GM12878 (cell line): ENCODE results near the gene TDRKH. TPM values are rescaled to one million over a fixed set of nuclear protein-coding genes. Genes with fewer than 3 reads are reported as not detected.

Experiments used
- ATAC-seq: fragments of 200-7000 bp; cut with Tn5 transposase; 3 replicates; pipeline ENCODE4 v1.9.1; 2020; ENCODE audit warnings: mild to moderate bottlenecking, moderate library complexity
- BruUV-seq: library from RNA; stranded (reverse); fragments of 400-500 nt; replicated peaks from 2 replicates; lab custom pipeline; 2021; lab: Mats Ljungman, UMichigan
- CTCF ChIA-PET: fragments of 300-600 bp; sonication (Branson Sonifier 250); formaldehyde crosslinking; extraction: SDS; loops from one replicate; lab custom pipeline; 2021; ENCODE audit warnings: inconsistent platforms; lab: Yijun Ruan, JAX
- POLR2A ChIA-PET: fragments of 350-600 bp; formaldehyde crosslinking; extraction: SDS; loops from one replicate; lab custom pipeline; 2021; ENCODE audit warnings: inconsistent platforms; lab: Charles Lee
- RAD21 ChIA-PET: fragments of 300-600 bp; sonication (Branson Sonifier 250); formaldehyde crosslinking; loops from one replicate; lab custom pipeline; 2023; ENCODE audit warnings: antibody characterized with exemption; ENCODE audit not compliant: unreplicated experiment; lab: Charles Lee
- SMC1A ChIA-PET: fragments of 300-600 bp; sonication (Branson Sonifier 250); formaldehyde crosslinking; loops from one replicate; lab custom pipeline; 2023; ENCODE audit not compliant: unreplicated experiment, uncharacterized antibody; lab: Charles Lee
- DNase-seq: peaks from one replicate; pipeline ENCODE4 v3.0.0-alpha.2; 2011; ENCODE audit warnings: low read depth, low spot score
- FAIRE-seq: peaks from 3 replicates; lab custom pipeline; 2011; peaks lifted over from hg19 to GRCh38; lab: Jason Lieb, UNC
- H2AFZ ChIP-seq: 2 replicates; pipeline ENCODE4 v1.6.0; 2011; ENCODE audit warnings: low read depth, low read length, control low read depth; ENCODE audit not compliant: control insufficient read depth
- H3K27ac ChIP-seq: 2 replicates; pipeline ENCODE4 v1.5.1; 2011; ENCODE audit warnings: control low read depth; ENCODE audit not compliant: control insufficient read depth, insufficient read depth
- H3K27me3 ChIP-seq, 2 experiments: replicated peaks in 1 of 2; 2 replicates each; pipeline versions ENCODE4 v1.6.0 to v1.6.1; 2011; ENCODE audit warnings: low read length in 1 of 2; ENCODE audit not compliant: control insufficient read depth in 2 of 2, insufficient read depth in 2 of 2
- H3K36me3 ChIP-seq, 2 experiments: 2 replicates each; pipeline ENCODE4 v1.5.1; 2011; ENCODE audit warnings: low read length in 1 of 2; ENCODE audit not compliant: control insufficient read depth in 2 of 2, insufficient read depth in 2 of 2
- H3K4me1 ChIP-seq: 2 replicates; pipeline ENCODE4 v1.6.1; 2011; ENCODE audit warnings: mild to moderate bottlenecking, low read length, moderate library complexity, mixed read lengths; ENCODE audit not compliant: control insufficient read depth, insufficient read depth
- H3K4me2 ChIP-seq: 2 replicates; pipeline ENCODE4 v1.6.0; 2011; ENCODE audit warnings: control low read depth; ENCODE audit not compliant: control insufficient read depth, insufficient read depth
- H3K4me3 ChIP-seq: fragments of 200-600 bp; sonication (generic); 2 replicates; pipeline ENCODE4 v1.5.1; 2016
- H3K79me2 ChIP-seq: 2 replicates; pipeline ENCODE4 v1.6.0; 2011; ENCODE audit warnings: low read length; ENCODE audit not compliant: control insufficient read depth, insufficient read depth
- H3K9ac ChIP-seq: 2 replicates; pipeline ENCODE4 v1.8.0; 2011; ENCODE audit warnings: low read length, control low read depth, mixed read lengths; ENCODE audit not compliant: control insufficient read depth, insufficient read depth
- H3K9me3 ChIP-seq: replicated peaks from 3 replicates; pipeline ENCODE4 v1.5.1; 2011; ENCODE audit warnings: mild to moderate bottlenecking, low read length; ENCODE audit not compliant: control insufficient read depth, insufficient read depth
- H4K20me1 ChIP-seq: 2 replicates; pipeline ENCODE4 v1.6.0; 2011; ENCODE audit not compliant: control insufficient read depth, insufficient read depth
- ASH2L ChIP-seq: fragments of 300-600, 200-600 bp; sonication (generic); IDR thresholded peaks from 2 replicates; pipeline ENCODE4 v1.6.1; 2017; ENCODE audit warnings: low read depth, mild to moderate bottlenecking, borderline replicate concordance
- BHLHE40 ChIP-seq, 2 experiments: fragments of 450-650 bp in 1 of 2; IDR thresholded peaks; 2 replicates each; pipeline ENCODE4 v1.6.1; 2011 to 2017; ENCODE audit warnings: low read depth in 2 of 2, borderline replicate concordance in 1 of 2, improper control_type of control experiment in 1 of 2, low read length in 1 of 2, mild to moderate bottlenecking in 1 of 2
- KLF5 ChIP-seq: fragments of 450-650 bp; IDR thresholded peaks from 2 replicates; pipeline ENCODE4 v1.6.1; 2014; ENCODE audit warnings: mild to moderate bottlenecking; ENCODE audit not compliant: partially characterized antibody
- POLR2A ChIP-seq: IDR thresholded peaks from 2 replicates; pipeline ENCODE4 v1.6.1; 2011; ENCODE audit warnings: low read depth, mild to moderate bottlenecking, low read length
- RB1 ChIP-seq: fragments of 450-650 bp; formaldehyde crosslinking; IDR thresholded peaks from 2 replicates; pipeline ENCODE4 v1.6.1; 2017; ENCODE audit warnings: mild to moderate bottlenecking, borderline replicate concordance
- RFX5 ChIP-seq: IDR thresholded peaks from 2 replicates; pipeline ENCODE4 v1.6.1; 2011; ENCODE audit warnings: low read depth, low read length, improper control_type of control experiment
- SPI1 ChIP-seq: IDR thresholded peaks from 2 replicates; pipeline ENCODE4 v1.6.1; 2011; ENCODE audit warnings: low read depth, mild to moderate bottlenecking, low read length, moderate library complexity, borderline replicate concordance; ENCODE audit not compliant: insufficient read depth
- SREBF1 ChIP-seq: IDR thresholded peaks from 2 replicates; pipeline ENCODE4 v1.6.1; 2012; ENCODE audit warnings: mild to moderate bottlenecking, low read length
- TBL1XR1 ChIP-seq: IDR thresholded peaks from 2 replicates; pipeline ENCODE4 v1.6.1; 2012; ENCODE audit warnings: low read depth, low read length, improper control_type of control experiment
- ZBED1 ChIP-seq: IDR thresholded peaks from 2 replicates; pipeline ENCODE4 v1.6.1; 2016; ENCODE audit warnings: borderline replicate concordance
- WGBS: methylation state at CpG from one replicate; pipeline ENCODE4 v1.1.6; 2016; ENCODE audit warnings: low lambda C conversion rate; ENCODE audit not compliant: insufficient replicate concordance, insufficient coverage; ENCODE audit errors: missing lambda C conversion rate; 5-methylcytosine and 5-hydroxymethylcytosine counted together
- in situ Hi-C: fragments of 300-500 bp; cut with MboI; formaldehyde crosslinking; loops from 9 replicates; pipeline ENCODE4 v1.14.3; 2018; ENCODE audit warnings: mixed read lengths
- intact Hi-C: fragments of 100-400 bp; cut with micrococcal nuclease; formaldehyde crosslinking; loops from one replicate; pipeline ENCODE4 v1.14.2; 2022; ENCODE audit not compliant: unreplicated experiment
- polyA plus RNA-seq, 11 experiments: library from polyadenylated mRNA; depleted of rRNA in 4 of 11; unstranded in 6 of 11; stranded (reverse) in 5 of 11; fragments of >200 nt; fragmentation: Nextera tagmentation in 4 of 11; fragmentation: Illumina TruSeq in 1 of 11; extraction: Ambion mirVana in 4 of 11; extraction: Trizol in 1 of 11; gene quantifications; 1 replicate in 1 of 11; 2 replicates in 10 of 11; pipeline versions ENCODE4 v1.2.1 to v1.2.3, GENCODE V29; 2011 to 2016; ENCODE audit warnings: inconsistent platforms in 2 of 11, missing spikeins in 2 of 11, low read depth in 1 of 11
- total RNA-seq, 4 experiments: library from RNA; depleted of rRNA in 3 of 4; stranded (reverse); fragments of >200 nt in 3 of 4; fragmentation: Illumina TruSeq in 1 of 4; extraction: Trizol in 1 of 4; gene quantifications; 2 replicates each; pipeline versions ENCODE4 v1.2.1 to v1.2.3, GENCODE V29; 2013 to 2021
- TF ChIP-seq, protein P1 (sequence below): fragments of 450-650 bp; IDR thresholded peaks from 2 replicates; pipeline ENCODE4 v1.6.1; 2017; ENCODE audit warnings: mild to moderate bottlenecking, moderate library complexity
- TF ChIP-seq, protein P2 (sequence below): IDR thresholded peaks from 2 replicates; pipeline ENCODE4 v1.6.1; 2011; ENCODE audit warnings: low read depth, mild to moderate bottlenecking, low read length, moderate library complexity, borderline replicate concordance; ENCODE audit errors: extremely low read depth

The TDRKH gene
- total and polyA plus RNA-seq, 10 of the 15 experiments (the other 5 are each of a cell fraction or from before 2014, with no cell fraction given): 1.3 to 8.4 (median 2.9) TPM

GRCh38 chr1:151817353-151817730 is 27.0 kb upstream of the TDRKH start:
- 31% methylated on average over 7 of the region's 7 CpGs for WGBS
- in situ Hi-C loops: no loop called here
- FAIRE-seq: no peak
- no peak for DNase-seq
- no peak overlapping the region for H3K4me2 ChIP-seq
- H3K27ac ChIP-seq: no peak overlapping the region
- ChIA-PET CTCF (interaction anchor here (1.5 kb wide), 1 partner anchor 19 kb away, joined by 3 read pairs; no protein-coding TSS in a partner anchor), RAD21 (no interaction called here), POLR2A (no interaction called here), SMC1A (interaction anchor here (2.0 kb wide), 1 partner anchor 10 kb away, joined by 7 read pairs; no protein-coding TSS in a partner anchor)
- intact Hi-C loops: no loop called here
- no peaks in the 10 kb centered on the region for H4K20me1 ChIP-seq
- no peak overlapping the region for H2AFZ ChIP-seq
- no TSS peak for BruUV-seq
- no peaks in the 10 kb centered on the region for H3K79me2 ChIP-seq
- H3K36me3 ChIP-seq: no peaks in the 10 kb centered on the region
- peaks cover 2% of the 10 kb centered on the region for H3K4me1 ChIP-seq
- H3K4me3 ChIP-seq: no peak overlapping the region
- no peak overlapping the region for H3K9ac ChIP-seq
- H3K27me3 ChIP-seq: peaks cover 0 to 3% of the 10 kb centered on the region in 2 experiments; a peak in 2 of 4 replicates
- ATAC-seq: no peak; the same call in 2 of the 3 replicates
- TF ChIP-seq SPI1 (peak; percentile 26; the same call in 1 of the 2 replicates), SREBF1 (no peak)
- H3K9me3 ChIP-seq: no peaks in the 10 kb centered on the region

- CTCF ChIA-PET: no interaction called here
- Histone ChIP-seq H3K27ac (no peak overlapping the region), H3K36me3 (no peaks in the 10 kb centered on the region), H3K79me2 (no peaks in the 10 kb centered on the region), H3K4me2 (no peak overlapping the region), H3K27me3 (peaks cover 0 to 3% of the 10 kb centered on the region in 2 experiments; a peak in 2 of 4 replicates), H3K9me3 (no peaks in the 10 kb centered on the region), H3K9ac (no peak overlapping the region), H4K20me1 (no peaks in the 10 kb centered on the region), H3K4me3 (no peak overlapping the region), H2AFZ (no peak overlapping the region), H3K4me1 (no peaks in the 10 kb centered on the region; the same call in 1 of the 2 replicates)
- 66% methylated on average over 26 of the region's 26 CpGs for WGBS
- ATAC-seq (no peak), FAIRE-seq (no peak), DNase-seq (no peak)
- in situ Hi-C loops (no loop called here), intact Hi-C loops (no loop called here)
- SMC1A ChIA-PET: interaction anchor here (2.0 kb wide), 1 partner anchor 11 kb away, joined by 7 read pairs; no protein-coding TSS in a partner anchor
- RAD21 ChIA-PET: no interaction called here
- POLR2A ChIA-PET: no interaction called here
- BruUV-seq: no TSS peak
- TF ChIP-seq KLF5: no peak
- TF ChIP-seq BHLHE40 (IDR thresholded peaks at IDR 0.05; ENCODE audit: borderline replicate concordance in 1 of 2, low read depth in 2 of 2, low read length in 1 of 2): no peak
- no peak for TF ChIP-seq ASH2L
- TF ChIP-seq, protein P1, sequence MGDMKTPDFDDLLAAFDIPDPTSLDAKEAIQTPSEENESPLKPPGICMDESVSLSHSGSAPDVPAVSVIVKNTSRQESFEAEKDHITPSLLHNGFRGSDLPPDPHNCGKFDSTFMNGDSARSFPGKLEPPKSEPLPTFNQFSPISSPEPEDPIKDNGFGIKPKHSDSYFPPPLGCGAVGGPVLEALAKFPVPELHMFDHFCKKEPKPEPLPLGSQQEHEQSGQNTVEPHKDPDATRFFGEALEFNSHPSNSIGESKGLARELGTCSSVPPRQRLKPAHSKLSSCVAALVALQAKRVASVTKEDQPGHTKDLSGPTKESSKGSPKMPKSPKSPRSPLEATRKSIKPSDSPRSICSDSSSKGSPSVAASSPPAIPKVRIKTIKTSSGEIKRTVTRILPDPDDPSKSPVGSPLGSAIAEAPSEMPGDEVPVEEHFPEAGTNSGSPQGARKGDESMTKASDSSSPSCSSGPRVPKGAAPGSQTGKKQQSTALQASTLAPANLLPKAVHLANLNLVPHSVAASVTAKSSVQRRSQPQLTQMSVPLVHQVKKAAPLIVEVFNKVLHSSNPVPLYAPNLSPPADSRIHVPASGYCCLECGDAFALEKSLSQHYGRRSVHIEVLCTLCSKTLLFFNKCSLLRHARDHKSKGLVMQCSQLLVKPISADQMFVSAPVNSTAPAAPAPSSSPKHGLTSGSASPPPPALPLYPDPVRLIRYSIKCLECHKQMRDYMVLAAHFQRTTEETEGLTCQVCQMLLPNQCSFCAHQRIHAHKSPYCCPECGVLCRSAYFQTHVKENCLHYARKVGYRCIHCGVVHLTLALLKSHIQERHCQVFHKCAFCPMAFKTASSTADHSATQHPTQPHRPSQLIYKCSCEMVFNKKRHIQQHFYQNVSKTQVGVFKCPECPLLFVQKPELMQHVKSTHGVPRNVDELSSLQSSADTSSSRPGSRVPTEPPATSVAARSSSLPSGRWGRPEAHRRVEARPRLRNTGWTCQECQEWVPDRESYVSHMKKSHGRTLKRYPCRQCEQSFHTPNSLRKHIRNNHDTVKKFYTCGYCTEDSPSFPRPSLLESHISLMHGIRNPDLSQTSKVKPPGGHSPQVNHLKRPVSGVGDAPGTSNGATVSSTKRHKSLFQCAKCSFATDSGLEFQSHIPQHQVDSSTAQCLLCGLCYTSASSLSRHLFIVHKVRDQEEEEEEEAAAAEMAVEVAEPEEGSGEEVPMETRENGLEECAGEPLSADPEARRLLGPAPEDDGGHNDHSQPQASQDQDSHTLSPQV: no peak
- no peak for TF ChIP-seq RB1
- TF ChIP-seq RFX5: no peak
- TF ChIP-seq TBL1XR1: no peak
- no peak for TF ChIP-seq ZBED1
- no peak for TF ChIP-seq POLR2A
- TF ChIP-seq, protein P2, sequence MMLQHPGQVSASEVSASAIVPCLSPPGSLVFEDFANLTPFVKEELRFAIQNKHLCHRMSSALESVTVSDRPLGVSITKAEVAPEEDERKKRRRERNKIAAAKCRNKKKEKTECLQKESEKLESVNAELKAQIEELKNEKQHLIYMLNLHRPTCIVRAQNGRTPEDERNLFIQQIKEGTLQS: no peak
Observed at GRCh38 chr1:151816548-151817352, 26.4 kb upstream of the TDRKH start.
